Measurements from ENCODE around the gene C1GALT1.
"Not testable (repeated sequence)": the region's sequence is repeated elsewhere in the genome, so short reads cannot be mapped to it uniquely, and the experiment has no call there.

The C1GALT1 gene

DNA sequence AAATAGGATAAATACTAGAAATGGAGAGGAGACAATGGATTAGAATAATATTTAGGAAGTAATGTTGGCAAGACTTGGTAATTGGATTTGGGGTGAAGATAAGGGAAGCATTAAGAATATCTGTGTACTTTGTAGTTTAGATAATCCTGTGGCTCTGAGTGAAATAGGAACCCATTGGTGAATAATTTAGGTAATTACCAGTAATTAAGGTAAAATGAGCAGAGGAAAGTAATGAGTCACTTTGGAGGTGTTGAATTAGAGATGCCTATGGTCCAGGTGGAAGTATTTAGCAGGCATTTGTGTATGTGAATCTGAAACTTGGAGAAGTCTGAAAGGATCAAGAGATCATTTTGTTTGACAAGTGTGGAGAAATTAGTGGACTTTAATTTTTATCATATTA lies 5.7 kb downstream of the C1GALT1 start:
- TF ChIP-seq, protein P1, sequence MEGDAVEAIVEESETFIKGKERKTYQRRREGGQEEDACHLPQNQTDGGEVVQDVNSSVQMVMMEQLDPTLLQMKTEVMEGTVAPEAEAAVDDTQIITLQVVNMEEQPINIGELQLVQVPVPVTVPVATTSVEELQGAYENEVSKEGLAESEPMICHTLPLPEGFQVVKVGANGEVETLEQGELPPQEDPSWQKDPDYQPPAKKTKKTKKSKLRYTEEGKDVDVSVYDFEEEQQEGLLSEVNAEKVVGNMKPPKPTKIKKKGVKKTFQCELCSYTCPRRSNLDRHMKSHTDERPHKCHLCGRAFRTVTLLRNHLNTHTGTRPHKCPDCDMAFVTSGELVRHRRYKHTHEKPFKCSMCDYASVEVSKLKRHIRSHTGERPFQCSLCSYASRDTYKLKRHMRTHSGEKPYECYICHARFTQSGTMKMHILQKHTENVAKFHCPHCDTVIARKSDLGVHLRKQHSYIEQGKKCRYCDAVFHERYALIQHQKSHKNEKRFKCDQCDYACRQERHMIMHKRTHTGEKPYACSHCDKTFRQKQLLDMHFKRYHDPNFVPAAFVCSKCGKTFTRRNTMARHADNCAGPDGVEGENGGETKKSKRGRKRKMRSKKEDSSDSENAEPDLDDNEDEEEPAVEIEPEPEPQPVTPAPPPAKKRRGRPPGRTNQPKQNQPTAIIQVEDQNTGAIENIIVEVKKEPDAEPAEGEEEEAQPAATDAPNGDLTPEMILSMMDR (IDR thresholded peaks at IDR 0.05; ENCODE audit: low read depth, low read length, missing control alignments) = no peak
- DNase-seq (ENCODE audit: low read depth) = no peak
- H3K4me3 ChIP-seq (ENCODE audit: low read depth, low read length) = no peak overlapping the region

DNA sequence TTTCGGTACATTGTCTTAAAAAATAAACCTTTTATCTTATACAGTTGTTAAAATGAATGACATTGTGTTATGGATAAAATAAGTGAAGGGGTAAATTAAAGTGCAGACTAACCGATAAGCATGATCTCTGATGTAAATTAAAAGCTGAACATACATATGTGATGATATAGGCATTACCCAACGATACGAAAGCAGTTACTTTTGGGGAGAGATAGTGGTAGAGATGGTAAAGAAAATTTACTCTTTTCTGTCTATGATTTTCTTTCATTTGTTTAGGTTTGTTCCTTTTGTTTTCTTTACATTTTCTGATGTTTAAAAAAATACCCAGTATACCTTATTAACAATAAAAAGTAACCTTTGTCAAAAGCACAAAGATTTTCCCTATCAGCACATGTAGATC lies 6.4 kb downstream of the C1GALT1 start:
- TF ChIP-seq, protein P1 (IDR thresholded peaks at IDR 0.05; ENCODE audit: low read depth, low read length, missing control alignments) = no peak
- no peak overlapping the region for H3K4me3 ChIP-seq (ENCODE audit: low read depth, low read length)
- DNase-seq (ENCODE audit: low read depth) = no peak

DNA sequence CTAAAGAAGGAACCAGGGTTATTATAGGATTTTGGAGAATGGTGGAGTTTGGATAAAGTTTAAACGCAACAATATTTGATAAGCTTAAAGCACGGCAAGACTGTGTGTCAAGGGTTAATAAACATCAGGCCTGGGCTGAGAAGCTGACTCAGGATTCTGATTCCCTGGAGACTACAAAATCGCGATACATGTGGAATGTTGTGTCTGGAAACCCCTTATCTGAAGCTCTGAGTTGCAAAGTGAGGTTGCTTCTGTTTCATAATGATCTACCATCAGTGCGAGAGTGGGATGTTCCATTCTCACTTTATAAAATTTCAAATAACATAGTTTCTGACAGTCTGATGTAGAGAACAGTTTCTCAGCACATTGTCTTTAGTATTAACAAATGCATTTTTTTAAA lies 7.8 kb downstream of the C1GALT1 start:
- no peak overlapping the region for H3K4me3 ChIP-seq (ENCODE audit: low read depth, low read length)
- TF ChIP-seq, protein P1 (IDR thresholded peaks at IDR 0.05; ENCODE audit: low read depth, low read length, missing control alignments) = no peak
- no peak for DNase-seq (ENCODE audit: low read depth)

DNA sequence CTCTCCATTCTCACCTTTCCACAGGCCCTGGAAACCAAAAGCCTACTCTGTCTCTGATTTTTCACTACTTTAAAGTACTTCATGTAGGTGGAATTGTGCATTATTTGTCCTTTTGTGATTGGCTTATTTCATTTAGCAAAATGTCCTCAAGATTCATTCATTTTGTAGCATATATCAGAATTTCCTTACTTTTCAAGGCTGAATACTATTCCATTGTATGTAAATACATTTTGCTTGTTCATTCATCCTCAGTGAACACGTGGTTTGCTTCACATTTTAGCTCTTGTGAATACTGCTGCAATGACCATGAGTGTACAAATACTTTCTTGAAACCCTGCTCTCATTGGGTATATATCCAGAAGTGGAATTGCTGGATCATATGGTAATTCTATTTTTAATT lies 8.8 kb downstream of the C1GALT1 start:
- DNase-seq (ENCODE audit: low read depth) = no peak
- H3K4me3 ChIP-seq (ENCODE audit: low read depth, low read length) = no peak overlapping the region
- TF ChIP-seq, protein P1 (IDR thresholded peaks at IDR 0.05; ENCODE audit: low read depth, low read length, missing control alignments) = no peak

DNA sequence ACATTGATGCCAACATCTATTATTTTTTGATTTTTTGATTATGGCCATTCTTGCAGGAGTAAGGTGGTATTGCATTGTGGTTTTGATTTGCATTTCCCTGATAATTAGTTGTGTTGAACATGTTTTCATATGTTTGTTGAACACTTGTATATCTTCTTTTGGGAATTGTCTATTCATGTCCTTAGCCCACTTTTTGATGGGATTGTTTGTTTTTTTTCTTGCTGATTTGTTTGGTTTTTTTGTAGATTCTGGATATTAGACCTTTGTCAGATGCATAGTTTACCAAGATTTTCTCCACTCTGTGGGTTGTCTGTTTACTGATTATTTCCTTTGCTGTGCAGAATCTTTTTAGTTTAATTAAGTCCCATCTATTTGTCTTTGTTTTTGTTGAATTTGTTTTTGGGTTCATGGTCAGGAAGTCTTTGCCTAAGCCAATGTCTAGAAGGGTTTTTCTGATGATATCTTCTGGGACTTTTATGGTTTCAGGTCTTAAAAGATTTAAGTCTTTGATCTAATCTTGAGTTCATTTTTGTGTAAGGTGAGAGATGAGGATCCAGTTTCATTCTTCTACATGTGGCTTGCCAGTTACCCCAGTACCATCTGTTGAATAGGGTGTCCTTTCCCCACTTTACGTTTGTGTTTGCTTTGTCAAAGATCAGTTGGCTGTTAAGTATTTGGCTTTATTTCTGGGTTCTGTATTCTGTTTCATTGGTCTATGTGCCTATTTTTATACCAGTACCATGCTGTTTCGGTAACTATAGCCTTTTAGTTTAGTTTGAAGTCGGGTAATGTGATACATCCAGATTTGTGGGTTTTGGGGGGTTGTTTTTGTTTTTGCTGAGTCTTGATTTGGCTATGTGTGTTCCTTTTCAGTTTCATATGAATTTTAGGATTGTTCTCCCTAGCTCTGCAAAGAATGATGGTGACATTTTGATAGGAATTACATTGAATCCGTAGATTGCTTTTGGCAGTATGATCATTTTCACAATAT lies 10.7 kb downstream of the C1GALT1 start:
- not testable (repeated sequence) for H3K4me3 ChIP-seq (ENCODE audit: low read depth, low read length); DNase-seq (ENCODE audit: low read depth)

DNA sequence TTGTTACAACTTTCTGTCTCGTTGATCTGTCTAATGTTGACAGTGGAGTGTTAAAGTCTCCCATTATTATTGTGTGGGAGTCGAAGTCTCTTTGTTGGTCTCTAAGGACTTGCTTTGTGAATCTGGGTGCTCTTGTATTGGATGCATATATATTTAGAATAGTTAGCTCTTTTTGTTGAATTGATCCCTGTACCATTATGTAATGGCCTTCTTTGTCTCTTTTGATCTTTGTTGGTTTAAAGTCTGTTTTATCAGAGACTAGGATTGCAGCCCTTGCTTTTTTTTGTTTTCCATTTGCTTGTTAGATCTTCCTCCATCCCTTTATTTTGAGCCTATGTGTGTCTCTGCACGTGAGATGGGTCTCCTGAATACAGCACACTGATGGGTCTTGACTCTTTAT lies 17.2 kb downstream of the C1GALT1 start:
- DNase-seq (ENCODE audit: low read depth); H3K4me3 ChIP-seq (ENCODE audit: low read depth, low read length): not testable (repeated sequence)

DNA sequence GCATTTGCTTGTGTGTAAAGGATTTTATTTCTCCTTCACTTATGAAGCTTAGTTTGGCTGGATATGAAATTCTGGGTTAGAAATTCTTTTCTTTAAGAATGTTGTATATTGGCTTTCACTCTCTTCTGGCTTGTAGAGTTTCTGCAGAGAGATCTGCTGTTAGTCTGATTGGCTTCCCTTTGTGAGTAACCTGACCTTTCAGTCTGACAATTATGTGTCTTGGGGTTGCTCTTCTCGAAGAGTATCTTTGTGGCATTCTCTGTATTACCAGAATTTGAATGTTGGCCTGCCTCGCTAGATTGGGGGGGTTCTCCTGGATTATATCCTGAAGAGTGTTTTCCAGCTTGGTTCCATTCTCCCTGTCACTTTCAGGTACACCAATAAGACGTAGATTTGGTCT lies 17.9 kb downstream of the C1GALT1 start:
- H3K4me3 ChIP-seq (ENCODE audit: low read depth, low read length) = not testable (repeated sequence)

DNA sequence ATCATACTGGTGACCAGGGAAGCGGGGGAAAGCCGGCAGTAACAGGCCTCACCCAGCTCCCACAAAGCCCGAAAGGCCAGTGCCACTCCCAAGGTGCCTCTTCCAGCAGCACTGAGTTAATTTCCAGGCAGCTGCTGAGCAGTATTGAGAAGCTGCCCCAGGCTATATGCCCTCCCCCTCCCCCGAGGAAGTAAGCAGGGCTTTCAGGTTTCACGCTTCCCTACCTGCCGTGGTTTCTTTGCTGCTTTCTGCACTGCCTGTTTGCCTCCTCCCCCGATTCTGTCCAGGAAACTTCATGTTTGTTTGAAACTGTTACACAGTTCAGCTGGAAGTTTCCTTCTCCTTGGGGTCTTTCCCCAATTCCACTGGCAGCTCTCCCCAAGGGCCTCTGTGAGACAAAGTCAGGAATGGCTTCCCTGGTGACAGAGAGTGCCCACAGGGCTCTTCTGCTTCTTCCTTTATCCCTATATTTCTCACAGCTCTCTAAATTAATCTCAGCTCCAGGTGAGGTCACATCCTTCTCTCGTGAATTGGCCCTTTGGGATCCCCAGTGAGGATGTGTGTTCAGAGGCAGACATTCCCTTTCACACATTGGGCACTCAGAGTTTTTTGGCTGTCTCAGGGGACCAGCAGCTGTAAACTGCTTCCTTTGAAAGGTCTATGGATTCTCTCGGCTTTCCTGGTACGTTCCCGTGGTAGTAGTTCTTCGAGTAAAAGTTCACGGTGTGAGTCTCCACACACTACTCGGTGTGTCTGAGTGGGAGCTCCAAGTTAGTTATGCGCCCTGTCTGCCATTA lies 19.4 kb downstream of the C1GALT1 start:
- DNase-seq (ENCODE audit: low read depth) = peak; percentile 49
- TF ChIP-seq, protein P1 (IDR thresholded peaks at IDR 0.05; ENCODE audit: low read depth, low read length, missing control alignments) = no peak
- H3K4me3 ChIP-seq (ENCODE audit: low read depth, low read length) = peak overlapping the region; percentile 5; the same call in 1 of the 2 replicates

More for the DNA sequence above, 17.9 kb downstream of the C1GALT1 start:
- DNase-seq (ENCODE audit: low read depth) = not testable (repeated sequence)
